ENCODE measurements around the gene FIP1L1.
A peak's percentile ranks its signal among the peaks of the same experiment; 100 is the strongest.
"Not testable (repeated sequence)": the region's sequence is repeated elsewhere in the genome, so short reads cannot be mapped to it uniquely, and the experiment has no call there.

FIP1L1 gene

GRCh38 chr4:53376900-53377299 is 541 bp upstream of the FIP1L1 start:
- 0 out of 2 replicates have a peak overlapping the region, but pooled peaks have one; percentile 1 for H3K27ac ChIP-seq (ENCODE audit: low read depth, low read length)
- peak overlapping the region; percentile 70 for H2AFZ ChIP-seq (ENCODE audit: low read length, unreplicated experiment)
- H3K79me2 ChIP-seq (ENCODE audit: control insufficient read depth, insufficient read depth, low read length, unreplicated experiment), result peaks cover 42% of the 10 kb centered on the region
- peak overlapping the region; percentile 98 for H3K4me3 ChIP-seq (ENCODE audit: low read depth, low read length)
- peaks cover under 1% of the 10 kb centered on the region; the same call in 1 of the 2 replicates for H3K36me3 ChIP-seq (ENCODE audit: insufficient read depth, low read length)
- H3K27me3 ChIP-seq (ENCODE audit: insufficient read depth, low read length), result no peaks in the 10 kb centered on the region
- peaks cover 17% of the 10 kb centered on the region for H3K4me1 ChIP-seq (ENCODE audit: control insufficient read depth, insufficient read depth, low read length, unreplicated experiment)

DNA sequence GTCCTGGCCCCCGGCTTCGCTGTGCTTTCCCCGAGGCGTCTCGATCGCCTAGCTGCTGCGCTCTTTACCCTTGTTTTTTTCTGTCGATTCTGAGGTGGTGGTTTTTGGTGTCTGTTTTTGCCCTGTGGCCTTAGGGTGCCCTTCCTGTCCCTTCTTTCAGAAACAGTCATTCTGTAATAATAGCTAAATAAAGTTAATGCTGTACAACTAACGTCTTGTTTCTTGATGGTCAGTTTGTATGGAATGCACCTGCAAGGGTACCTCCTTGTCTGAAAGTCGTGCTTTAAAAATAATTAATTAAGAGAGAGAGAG is 686 bp downstream of the FIP1L1 start:
- Histone ChIP-seq H3K27ac (ENCODE audit: low read depth, low read length) (peak overlapping the region; percentile 48; the same call in 1 of the 2 replicates), H3K36me3 (ENCODE audit: insufficient read depth, low read length) (peaks cover 9% of the 10 kb centered on the region), H3K79me2 (ENCODE audit: control insufficient read depth, insufficient read depth, low read length, unreplicated experiment) (peaks cover 50% of the 10 kb centered on the region), H3K4me3 (ENCODE audit: low read depth, low read length) (peak overlapping the region; percentile 98), H2AFZ (ENCODE audit: low read length, unreplicated experiment) (peak overlapping the region; percentile 94), H3K27me3 (ENCODE audit: insufficient read depth, low read length) (no peaks in the 10 kb centered on the region), H3K4me1 (ENCODE audit: control insufficient read depth, insufficient read depth, low read length, unreplicated experiment) (peaks cover 17% of the 10 kb centered on the region)

DNA sequence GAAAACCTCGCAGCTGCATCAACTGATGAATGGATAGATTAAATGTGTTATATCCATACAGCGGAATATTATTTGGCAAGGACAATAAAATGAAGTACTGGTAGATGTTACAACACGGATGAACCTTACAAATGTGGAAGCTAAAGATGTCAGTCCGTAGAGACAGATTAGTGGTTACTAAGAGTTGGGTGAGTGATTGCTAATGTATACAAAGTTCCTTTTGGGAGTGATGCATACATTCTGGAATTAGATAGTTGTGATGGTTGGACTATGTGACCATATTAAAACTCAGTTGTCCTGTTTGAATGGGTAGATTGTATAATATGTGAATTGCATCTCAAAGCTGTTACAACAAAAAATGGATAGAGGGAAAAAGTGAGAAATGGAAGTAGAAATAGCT is 2.8 kb downstream of the FIP1L1 start:
- Histone ChIP-seq H3K36me3 (ENCODE audit: insufficient read depth, low read length) (peaks cover 15% of the 10 kb centered on the region), H3K27me3 (ENCODE audit: insufficient read depth, low read length) (no peaks in the 10 kb centered on the region), H3K4me1 (ENCODE audit: control insufficient read depth, insufficient read depth, low read length, unreplicated experiment) (peaks cover 17% of the 10 kb centered on the region), H3K79me2 (ENCODE audit: control insufficient read depth, insufficient read depth, low read length, unreplicated experiment) (peaks cover 50% of the 10 kb centered on the region), H2AFZ (ENCODE audit: low read length, unreplicated experiment) (no peak overlapping the region), H3K27ac (ENCODE audit: low read depth, low read length) (no peak overlapping the region), H3K4me3 (ENCODE audit: low read depth, low read length) (peak overlapping the region; percentile 98)

- not testable (repeated sequence) for H3K27ac ChIP-seq (ENCODE audit: low read depth, low read length); H3K4me3 ChIP-seq (ENCODE audit: low read depth, low read length); H2AFZ ChIP-seq (ENCODE audit: low read length, unreplicated experiment); H3K27me3 ChIP-seq (ENCODE audit: insufficient read depth, low read length); H3K4me1 ChIP-seq (ENCODE audit: control insufficient read depth, insufficient read depth, low read length, unreplicated experiment); H3K36me3 ChIP-seq (ENCODE audit: insufficient read depth, low read length)
- H3K79me2 ChIP-seq (ENCODE audit: control insufficient read depth, insufficient read depth, low read length, unreplicated experiment), result peaks cover 14% of the 10 kb centered on the region
These were observed 32.0 kb downstream of the FIP1L1 start for GRCh38 chr4:53409479-53409878.

GRCh38 chr4:53419208-53419607 is 41.8 kb downstream of the FIP1L1 start:
- Histone ChIP-seq H3K36me3 (ENCODE audit: insufficient read depth, low read length) (0 out of 2 replicates have a peak, but pooled peaks cover 3% of the 10 kb centered on the region), H3K27ac (ENCODE audit: low read depth, low read length) (no peak overlapping the region), H3K79me2 (ENCODE audit: control insufficient read depth, insufficient read depth, low read length, unreplicated experiment) (no peaks in the 10 kb centered on the region), H3K27me3 (ENCODE audit: insufficient read depth, low read length) (no peaks in the 10 kb centered on the region), H3K4me1 (ENCODE audit: control insufficient read depth, insufficient read depth, low read length, unreplicated experiment) (no peaks in the 10 kb centered on the region), H3K4me3 (ENCODE audit: low read depth, low read length) (no peak overlapping the region), H2AFZ (ENCODE audit: low read length, unreplicated experiment) (no peak overlapping the region)

GRCh38 chr4:53421791-53422190 is 44.4 kb downstream of the FIP1L1 start:
- Histone ChIP-seq H3K36me3 (ENCODE audit: insufficient read depth, low read length) (peaks cover 2% of the 10 kb centered on the region; the same call in 1 of the 2 replicates), H3K79me2 (ENCODE audit: control insufficient read depth, insufficient read depth, low read length, unreplicated experiment) (no peaks in the 10 kb centered on the region), H3K27me3 (ENCODE audit: insufficient read depth, low read length) (no peaks in the 10 kb centered on the region), H2AFZ (ENCODE audit: low read length, unreplicated experiment) (no peak overlapping the region), H3K4me1 (ENCODE audit: control insufficient read depth, insufficient read depth, low read length, unreplicated experiment) (no peaks in the 10 kb centered on the region), H3K27ac (ENCODE audit: low read depth, low read length) (no peak overlapping the region), H3K4me3 (ENCODE audit: low read depth, low read length) (no peak overlapping the region)

GRCh38 chr4:53422367-53422766 is 44.9 kb downstream of the FIP1L1 start:
- H3K79me2 ChIP-seq (ENCODE audit: control insufficient read depth, insufficient read depth, low read length, unreplicated experiment), result no peaks in the 10 kb centered on the region
- H3K4me3 ChIP-seq (ENCODE audit: low read depth, low read length), result no peak overlapping the region
- H3K4me1 ChIP-seq (ENCODE audit: control insufficient read depth, insufficient read depth, low read length, unreplicated experiment), result no peaks in the 10 kb centered on the region
- no peaks in the 10 kb centered on the region for H3K27me3 ChIP-seq (ENCODE audit: insufficient read depth, low read length)
- no peak overlapping the region for H2AFZ ChIP-seq (ENCODE audit: low read length, unreplicated experiment)
- H3K36me3 ChIP-seq (ENCODE audit: insufficient read depth, low read length), result peaks cover 7% of the 10 kb centered on the region
- no peak overlapping the region for H3K27ac ChIP-seq (ENCODE audit: low read depth, low read length)

- H3K27me3 ChIP-seq (ENCODE audit: insufficient read depth, low read length), result no peaks in the 10 kb centered on the region
- H3K4me1 ChIP-seq (ENCODE audit: control insufficient read depth, insufficient read depth, low read length, unreplicated experiment), result no peaks in the 10 kb centered on the region
- no peaks in the 10 kb centered on the region for H3K79me2 ChIP-seq (ENCODE audit: control insufficient read depth, insufficient read depth, low read length, unreplicated experiment)
- no peak overlapping the region for H3K4me3 ChIP-seq (ENCODE audit: low read depth, low read length)
- no peak overlapping the region for H2AFZ ChIP-seq (ENCODE audit: low read length, unreplicated experiment)
- H3K27ac ChIP-seq (ENCODE audit: low read depth, low read length), result no peak overlapping the region
- peaks cover 19% of the 10 kb centered on the region for H3K36me3 ChIP-seq (ENCODE audit: insufficient read depth, low read length)
These were observed 46.8 kb downstream of the FIP1L1 start for GRCh38 chr4:53424280-53424679.

DNA sequence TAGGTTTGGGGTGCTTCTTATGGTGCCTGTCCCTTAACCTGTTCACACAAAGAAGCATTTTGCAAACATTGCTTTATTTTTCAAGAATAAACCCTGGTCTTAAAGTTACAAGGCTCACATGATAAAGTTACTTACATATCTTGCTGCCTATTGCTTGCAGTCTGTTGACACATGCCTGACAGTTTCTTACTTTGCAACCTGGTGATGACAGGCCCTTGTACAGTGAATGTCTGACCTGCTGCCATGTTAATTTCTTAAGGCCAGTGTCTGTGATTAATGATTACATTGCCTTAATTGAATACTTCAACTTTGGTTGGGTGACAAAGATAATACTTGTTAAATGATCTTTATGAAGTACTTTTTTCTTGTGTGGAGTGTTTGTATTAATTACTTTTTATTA is 49.9 kb downstream of the FIP1L1 start:
- H3K4me3 ChIP-seq (ENCODE audit: low read depth, low read length), result no peak overlapping the region
- peaks cover 38% of the 10 kb centered on the region for H3K36me3 ChIP-seq (ENCODE audit: insufficient read depth, low read length)
- H3K79me2 ChIP-seq (ENCODE audit: control insufficient read depth, insufficient read depth, low read length, unreplicated experiment), result no peaks in the 10 kb centered on the region
- no peaks in the 10 kb centered on the region for H3K4me1 ChIP-seq (ENCODE audit: control insufficient read depth, insufficient read depth, low read length, unreplicated experiment)
- no peak overlapping the region for H2AFZ ChIP-seq (ENCODE audit: low read length, unreplicated experiment)
- no peak overlapping the region for H3K27ac ChIP-seq (ENCODE audit: low read depth, low read length)
- H3K27me3 ChIP-seq (ENCODE audit: insufficient read depth, low read length), result no peaks in the 10 kb centered on the region

- H3K27me3 ChIP-seq (ENCODE audit: insufficient read depth, low read length), result no peaks in the 10 kb centered on the region
These were observed 53.6 kb downstream of the FIP1L1 start for GRCh38 chr4:53431052-53431451.

DNA sequence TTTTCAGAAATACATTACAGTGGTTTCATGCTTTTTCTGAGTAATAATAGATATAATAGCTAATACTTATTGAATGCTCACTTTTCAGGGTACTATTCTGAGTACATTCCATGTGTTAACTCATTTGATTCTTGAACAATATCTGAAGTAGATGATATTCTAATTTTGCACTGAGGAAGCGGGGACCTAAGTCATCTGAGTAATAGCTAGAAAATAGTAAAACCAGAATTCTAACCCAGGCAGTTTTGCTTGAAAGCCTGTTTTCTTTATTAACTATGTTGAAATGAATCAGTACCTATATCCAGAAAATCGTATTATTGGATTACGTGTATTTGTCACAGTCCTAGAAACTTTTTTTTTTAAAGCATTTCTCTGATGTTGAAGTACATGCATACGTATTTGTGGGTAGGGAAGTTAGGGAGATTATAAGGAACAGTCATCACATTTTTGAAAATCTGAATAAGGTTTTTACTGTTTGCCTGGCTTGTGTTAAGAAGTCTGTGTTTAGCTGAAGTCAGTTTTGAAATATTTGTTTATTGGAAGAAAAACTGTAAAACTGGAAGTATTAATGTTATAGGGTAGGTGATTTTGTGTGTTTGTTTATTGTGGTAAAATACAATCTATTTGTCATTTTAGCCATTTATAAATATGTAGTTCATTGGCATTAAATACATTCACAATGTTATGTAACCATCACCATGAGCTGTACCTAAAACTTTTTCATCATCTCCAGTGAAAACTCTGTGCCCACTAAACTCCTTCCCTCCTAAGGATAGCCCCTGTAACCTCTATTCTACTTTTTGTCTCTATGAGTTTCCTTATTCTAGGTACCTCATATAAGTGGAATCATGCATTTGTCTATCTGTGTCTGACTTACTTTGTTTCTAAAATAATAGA is 55.3 kb downstream of the FIP1L1 start:
- Histone ChIP-seq H3K36me3 (ENCODE audit: insufficient read depth, low read length) (peaks cover 34% of the 10 kb centered on the region), H3K79me2 (ENCODE audit: control insufficient read depth, insufficient read depth, low read length, unreplicated experiment) (no peaks in the 10 kb centered on the region), H3K27me3 (ENCODE audit: insufficient read depth, low read length) (no peaks in the 10 kb centered on the region), H3K4me3 (ENCODE audit: low read depth, low read length) (no peak overlapping the region), H2AFZ (ENCODE audit: low read length, unreplicated experiment) (no peak overlapping the region), H3K27ac (ENCODE audit: low read depth, low read length) (no peak overlapping the region), H3K4me1 (ENCODE audit: control insufficient read depth, insufficient read depth, low read length, unreplicated experiment) (no peaks in the 10 kb centered on the region)

More at GRCh38 chr4:53431052-53431451, 53.6 kb downstream of the FIP1L1 start:
- Histone ChIP-seq H3K4me1 (ENCODE audit: control insufficient read depth, insufficient read depth, low read length, unreplicated experiment) (no peaks in the 10 kb centered on the region), H3K79me2 (ENCODE audit: control insufficient read depth, insufficient read depth, low read length, unreplicated experiment) (no peaks in the 10 kb centered on the region), H3K36me3 (ENCODE audit: insufficient read depth, low read length) (peaks cover 42% of the 10 kb centered on the region), H2AFZ (ENCODE audit: low read length, unreplicated experiment) (no peak overlapping the region), H3K4me3 (ENCODE audit: low read depth, low read length) (no peak overlapping the region), H3K27ac (ENCODE audit: low read depth, low read length) (no peak overlapping the region)

All from ACC112 (cell line).